DND-41 (cell line): ENCODE measurements around the gene FSIP1.

ENCODE experiments used
- EZH2 ChIP-seq: IDR thresholded peaks from 3 replicates; pipeline ENCODE4 v1.6.1; 2012; ENCODE audit warnings: borderline replicate concordance, low read depth, mild to moderate bottlenecking, moderate library complexity, low read length, inconsistent platforms; ENCODE audit not compliant: severe bottlenecking
- TF ChIP-seq, protein P1 (sequence below): IDR thresholded peaks from 2 replicates; pipeline ENCODE4 v1.5.1; 2012; ENCODE audit warnings: borderline replicate concordance, low read length, moderate library complexity, mild to moderate bottlenecking; ENCODE audit not compliant: poor library complexity, severe bottlenecking; ENCODE audit errors: extremely low read depth

DNA sequence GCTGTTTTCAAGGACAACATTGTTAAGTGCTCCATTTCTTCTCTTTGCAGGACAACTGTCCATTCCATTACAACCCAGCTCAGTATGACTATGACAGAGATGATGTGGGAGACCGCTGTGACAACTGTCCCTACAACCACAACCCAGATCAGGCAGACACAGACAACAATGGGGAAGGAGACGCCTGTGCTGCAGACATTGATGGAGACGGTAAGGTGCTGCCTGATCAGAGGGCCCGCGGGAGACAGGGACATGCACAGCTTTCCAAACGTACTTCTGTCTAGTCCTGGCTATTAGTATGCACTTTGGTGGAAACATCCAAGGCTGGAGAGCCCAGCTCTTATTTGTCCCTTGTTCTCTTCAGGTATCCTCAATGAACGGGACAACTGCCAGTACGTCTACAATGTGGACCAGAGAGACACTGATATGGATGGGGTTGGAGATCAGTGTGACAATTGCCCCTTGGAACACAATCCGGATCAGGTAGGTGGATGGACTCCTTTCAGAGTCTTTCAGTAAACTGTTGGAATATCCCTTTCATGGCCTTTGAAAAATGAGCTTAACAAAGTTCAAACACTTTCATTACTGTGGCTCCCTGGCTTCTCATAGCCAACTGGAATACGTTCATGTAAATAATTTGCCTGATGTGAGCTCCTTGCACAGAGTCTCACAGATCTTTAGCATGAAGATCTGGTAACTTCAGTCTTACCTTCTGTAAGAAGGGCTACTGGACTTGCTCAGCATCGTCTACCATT is 191.3 kb downstream of the FSIP1 start:
- TF ChIP-seq, protein P1, sequence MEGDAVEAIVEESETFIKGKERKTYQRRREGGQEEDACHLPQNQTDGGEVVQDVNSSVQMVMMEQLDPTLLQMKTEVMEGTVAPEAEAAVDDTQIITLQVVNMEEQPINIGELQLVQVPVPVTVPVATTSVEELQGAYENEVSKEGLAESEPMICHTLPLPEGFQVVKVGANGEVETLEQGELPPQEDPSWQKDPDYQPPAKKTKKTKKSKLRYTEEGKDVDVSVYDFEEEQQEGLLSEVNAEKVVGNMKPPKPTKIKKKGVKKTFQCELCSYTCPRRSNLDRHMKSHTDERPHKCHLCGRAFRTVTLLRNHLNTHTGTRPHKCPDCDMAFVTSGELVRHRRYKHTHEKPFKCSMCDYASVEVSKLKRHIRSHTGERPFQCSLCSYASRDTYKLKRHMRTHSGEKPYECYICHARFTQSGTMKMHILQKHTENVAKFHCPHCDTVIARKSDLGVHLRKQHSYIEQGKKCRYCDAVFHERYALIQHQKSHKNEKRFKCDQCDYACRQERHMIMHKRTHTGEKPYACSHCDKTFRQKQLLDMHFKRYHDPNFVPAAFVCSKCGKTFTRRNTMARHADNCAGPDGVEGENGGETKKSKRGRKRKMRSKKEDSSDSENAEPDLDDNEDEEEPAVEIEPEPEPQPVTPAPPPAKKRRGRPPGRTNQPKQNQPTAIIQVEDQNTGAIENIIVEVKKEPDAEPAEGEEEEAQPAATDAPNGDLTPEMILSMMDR, result no peak
- no peak for TF ChIP-seq EZH2
